Measurements from ENCODE around the gene SLC9A5. TPM values are rescaled to one million over a fixed set of nuclear protein-coding genes. Genes with fewer than 3 reads are reported as not detected.

SLC9A5 gene
- total and polyA plus RNA-seq, 10 of the 15 experiments (the other 5 are each of a cell fraction or from before 2014, with no cell fraction given): 0.26 to 5.7 (median 1.5) TPM

- in situ Hi-C loops (cut with MboI): no loop called here
- peak; percentile 99 for ATAC-seq
- Histone ChIP-seq H3K36me3 (ENCODE audit: control insufficient read depth in 2 of 2, insufficient read depth in 2 of 2, low read length in 1 of 2) (peaks cover 14 to 25% of the 10 kb centered on the region in 2 experiments; a peak in 3 of 4 replicates), H3K4me1 (ENCODE audit: control insufficient read depth, insufficient read depth, low read length) (peaks cover 12% of the 10 kb centered on the region), H2AFZ (ENCODE audit: control insufficient read depth, low read depth, low read length) (peak within 1 kb of the TSS; percentile 85), H3K79me2 (ENCODE audit: control insufficient read depth, insufficient read depth, low read length) (peaks cover 18% of the 10 kb centered on the region), H3K27me3 (replicated peaks in 1 of 2; ENCODE audit: control insufficient read depth in 2 of 2, insufficient read depth in 2 of 2, low read length in 1 of 2) (no peaks in the 10 kb centered on the region), H3K9me3 (replicated peaks; ENCODE audit: control insufficient read depth, insufficient read depth, low read length) (no peaks in the 10 kb centered on the region), H3K4me2 (ENCODE audit: control insufficient read depth, insufficient read depth) (peak within 1 kb of the TSS; percentile 86), H3K9ac (ENCODE audit: control insufficient read depth, insufficient read depth, low read length) (peak within 1 kb of the TSS; percentile 80), H4K20me1 (ENCODE audit: control insufficient read depth, insufficient read depth) (no peaks in the 10 kb centered on the region), H3K27ac (ENCODE audit: control insufficient read depth, insufficient read depth) (peak within 1 kb of the TSS; percentile 74), H3K4me3 (peak within 1 kb of the TSS; percentile 87)
- ChIA-PET SMC1A (ENCODE audit: uncharacterized antibody, unreplicated experiment) (interaction anchor here (0.7 to 2.6 kb wide), 9 partner anchors 9 to 209 kb away, joined by 3 to 21 read pairs (median 4); partner anchors contain the start of genes ELMO3, FBXL8, FHOD1 and SLC9A5), POLR2A (interaction anchor here (0.6 to 7.7 kb wide), 13 partner anchors 10 to 246 kb away, joined by 3 to 100 read pairs (median 4); partner anchors contain the start of genes E2F4, EXOC3L1, FHOD1 and NOL3), CTCF (interaction anchor here (0.6 to 2.5 kb wide), 16 partner anchors 8 to 254 kb away, joined by 3 to 25 read pairs (median 5); partner anchors contain the start of genes ATP6V0D1, E2F4, ELMO3 and EXOC3L1), RAD21 (ENCODE audit: unreplicated experiment) (interaction anchor here (0.6 to 3.1 kb wide), 11 partner anchors 10 to 589 kb away, joined by 3 to 35 read pairs (median 4); partner anchors contain the start of genes FHOD1, NOL3 and PLEKHG4)
- intact Hi-C loops (cut with micrococcal nuclease; ENCODE audit: unreplicated experiment): loop anchor here (1.0 kb wide), 1 partner anchor 20 kb away; the partner anchor contains the start of gene FHOD1
- BruUV-seq (replicated peaks): no TSS peak
- 3% methylated on average over 46 of the region's 46 CpGs for WGBS (ENCODE audit: insufficient coverage, insufficient replicate concordance, low lambda C conversion rate, missing lambda C conversion rate)
- FAIRE-seq: peak; percentile 100
- peak; percentile 97 for DNase-seq (ENCODE audit: low read depth, low spot score)
- TF ChIP-seq NR2F1 (conservative IDR thresholded peaks at IDR 0.05) (peak; percentile 43; the same call in 1 of the 2 replicates), ZSCAN29 (IDR thresholded peaks at IDR 0.05) (no peak), EZH2 (IDR thresholded peaks at IDR 0.05; ENCODE audit: borderline replicate concordance, control insufficient read depth, low read depth, low read length) (no peak), ATF7 (IDR thresholded peaks at IDR 0.05; ENCODE audit: low read depth) (peak; percentile 82), RELB (IDR thresholded peaks at IDR 0.05; ENCODE audit: low read depth) (peak; percentile 99), MXI1 (IDR thresholded peaks at IDR 0.05; ENCODE audit: low read depth, low read length) (peak; percentile 93), PML (IDR thresholded peaks at IDR 0.05; ENCODE audit: low read length) (peak; percentile 73; the same call in 1 of the 2 replicates), FOS (IDR thresholded peaks at IDR 0.05; ENCODE audit: borderline replicate concordance, extremely low read depth, insufficient read length) (no peak), SIX5 (IDR thresholded peaks at IDR 0.05; ENCODE audit: low read depth, low read length, severe bottlenecking) (peak; percentile 96), ZNF24 (IDR thresholded peaks at IDR 0.05) (no peak), HDGF (IDR thresholded peaks at IDR 0.05) (peak; percentile 86; the same call in 1 of the 2 replicates), GABPA (IDR thresholded peaks at IDR 0.05; ENCODE audit: low read depth) (peak; percentile 100), NBN (IDR thresholded peaks at IDR 0.05) (peak; percentile 96), SMAD1 (IDR thresholded peaks at IDR 0.05; ENCODE audit: low read depth, partially characterized antibody) (peak; percentile 39), RB1 (IDR thresholded peaks at IDR 0.05; ENCODE audit: borderline replicate concordance) (peak; percentile 66; the same call in 1 of the 2 replicates), RBBP5 (conservative IDR thresholded peaks at IDR 0.05) (no peak), GATAD2B (conservative IDR thresholded peaks at IDR 0.05; ENCODE audit: low read depth) (peak; percentile 66; the same call in 1 of the 2 replicates), IKZF1 (conservative IDR thresholded peaks at IDR 0.05) (peak; percentile 99), BMI1 (IDR thresholded peaks at IDR 0.05; ENCODE audit: borderline replicate concordance) (no peak), ZNF384 (IDR thresholded peaks at IDR 0.05; ENCODE audit: borderline replicate concordance, low read depth, low read length) (0 out of 2 replicates have a peak, but pooled peaks have one; percentile 9), CREM (IDR thresholded peaks at IDR 0.05; ENCODE audit: low read depth) (peak; percentile 100)
- TF ChIP-seq, protein P1, sequence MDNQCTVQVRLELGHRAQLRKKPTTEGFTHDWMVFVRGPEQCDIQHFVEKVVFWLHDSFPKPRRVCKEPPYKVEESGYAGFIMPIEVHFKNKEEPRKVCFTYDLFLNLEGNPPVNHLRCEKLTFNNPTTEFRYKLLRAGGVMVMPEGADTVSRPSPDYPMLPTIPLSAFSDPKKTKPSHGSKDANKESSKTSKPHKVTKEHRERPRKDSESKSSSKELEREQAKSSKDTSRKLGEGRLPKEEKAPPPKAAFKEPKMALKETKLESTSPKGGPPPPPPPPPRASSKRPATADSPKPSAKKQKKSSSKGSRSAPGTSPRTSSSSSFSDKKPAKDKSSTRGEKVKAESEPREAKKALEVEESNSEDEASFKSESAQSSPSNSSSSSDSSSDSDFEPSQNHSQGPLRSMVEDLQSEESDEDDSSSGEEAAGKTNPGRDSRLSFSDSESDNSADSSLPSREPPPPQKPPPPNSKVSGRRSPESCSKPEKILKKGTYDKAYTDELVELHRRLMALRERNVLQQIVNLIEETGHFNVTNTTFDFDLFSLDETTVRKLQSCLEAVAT (IDR thresholded peaks at IDR 0.05): peak; percentile 85
Measured at GRCh38 chr16:67226804-67227566, 21.8 kb upstream of the SLC9A5 start, which contains the start of gene TMEM208. TMEM208 (plus strand) TSS chr16:67227130; CDS start chr16:67227219, 89 bp downstream.
